Right forelimb (tissue), 1 donor: ENCODE results near the gene ADAD2.

Experiments used
- DNase-seq: peaks from one replicate; pipeline ENCODE4 v3.0.0-alpha.2; 2018

ADAD2 gene

DNA sequence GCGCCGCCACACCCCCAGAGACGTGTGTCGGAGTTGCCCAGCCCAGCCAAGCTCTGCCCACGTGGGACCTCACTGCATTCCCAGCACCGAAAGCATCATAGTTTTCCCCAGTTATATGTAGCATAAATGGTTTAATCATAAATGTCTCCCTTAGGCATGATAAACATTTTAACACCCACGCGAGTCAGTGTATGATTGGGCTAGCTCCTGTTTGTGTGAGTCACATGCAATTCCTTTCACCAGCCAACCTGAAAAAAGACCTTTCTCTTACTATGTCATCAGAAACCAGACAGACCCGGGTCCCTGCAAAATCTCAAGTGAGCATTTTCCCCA lies 13.2 kb upstream of the ADAD2 start:
- no peak for DNase-seq

DNA sequence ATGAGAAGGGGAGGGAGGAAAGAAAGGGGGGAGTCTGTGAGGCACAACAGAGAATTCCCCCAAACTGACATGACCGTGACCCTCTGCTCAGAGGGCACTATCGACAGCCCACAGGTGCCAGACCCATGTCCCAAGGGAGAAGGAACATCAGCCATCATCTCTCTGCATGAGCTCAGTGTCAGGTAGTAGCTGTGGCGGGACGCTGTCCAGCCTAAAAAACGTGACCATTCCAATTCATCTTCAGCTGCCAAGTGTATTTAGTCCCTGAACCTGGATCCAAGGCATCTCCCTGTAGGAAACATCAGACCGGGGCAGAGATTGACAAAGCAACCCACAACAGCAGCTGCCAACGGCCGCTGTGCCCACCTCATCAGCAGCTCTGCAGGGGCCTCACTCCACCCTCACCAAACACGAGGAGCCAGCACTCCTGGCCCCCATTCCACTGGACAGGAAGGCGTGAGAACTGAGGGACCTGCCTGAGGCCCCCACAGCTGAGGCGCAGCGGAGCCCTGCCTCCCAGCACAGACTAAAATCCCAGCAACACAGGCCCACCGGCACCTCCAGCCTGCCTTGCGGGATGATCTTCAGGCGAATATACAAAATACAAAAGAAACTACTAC lies 12.7 kb upstream of the ADAD2 start:
- DNase-seq = no peak

DNA sequence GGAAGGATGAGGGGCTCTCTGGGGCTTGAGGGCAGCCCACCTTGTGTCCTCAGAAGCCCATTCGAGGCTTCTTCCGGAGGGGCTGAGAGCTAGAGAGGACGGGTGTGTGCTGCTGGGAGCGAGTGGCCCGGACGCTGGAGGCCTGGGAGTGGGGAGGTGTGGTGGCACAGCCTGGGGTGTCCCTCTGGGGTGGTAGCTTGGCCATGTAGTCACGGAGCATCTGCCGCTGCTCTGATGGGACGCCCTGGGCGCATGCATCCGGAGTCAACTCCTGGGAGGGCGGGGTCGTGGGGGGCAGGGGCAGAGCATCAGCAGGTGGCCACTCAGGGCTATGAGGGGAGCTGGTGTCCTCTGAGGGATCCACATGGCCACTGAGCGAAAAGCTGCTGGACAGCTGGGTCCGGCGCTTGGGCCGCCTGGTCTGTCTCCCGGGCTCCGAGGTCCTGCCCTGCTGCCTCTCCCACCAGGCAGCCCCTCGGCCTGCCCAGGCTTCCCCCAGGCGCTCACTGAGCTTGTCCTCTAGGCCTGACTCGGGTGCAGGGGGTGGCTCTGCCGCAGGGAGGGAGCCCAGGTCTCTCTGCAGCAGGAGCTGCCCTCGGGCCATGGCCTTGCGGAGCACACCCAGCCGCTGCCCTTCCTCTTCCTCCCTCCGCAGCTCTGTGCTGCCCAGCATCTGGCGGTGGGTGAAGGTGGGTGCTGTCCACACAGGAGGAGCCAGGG lies 11.9 kb upstream of the ADAD2 start:
- DNase-seq = no peak

DNA sequence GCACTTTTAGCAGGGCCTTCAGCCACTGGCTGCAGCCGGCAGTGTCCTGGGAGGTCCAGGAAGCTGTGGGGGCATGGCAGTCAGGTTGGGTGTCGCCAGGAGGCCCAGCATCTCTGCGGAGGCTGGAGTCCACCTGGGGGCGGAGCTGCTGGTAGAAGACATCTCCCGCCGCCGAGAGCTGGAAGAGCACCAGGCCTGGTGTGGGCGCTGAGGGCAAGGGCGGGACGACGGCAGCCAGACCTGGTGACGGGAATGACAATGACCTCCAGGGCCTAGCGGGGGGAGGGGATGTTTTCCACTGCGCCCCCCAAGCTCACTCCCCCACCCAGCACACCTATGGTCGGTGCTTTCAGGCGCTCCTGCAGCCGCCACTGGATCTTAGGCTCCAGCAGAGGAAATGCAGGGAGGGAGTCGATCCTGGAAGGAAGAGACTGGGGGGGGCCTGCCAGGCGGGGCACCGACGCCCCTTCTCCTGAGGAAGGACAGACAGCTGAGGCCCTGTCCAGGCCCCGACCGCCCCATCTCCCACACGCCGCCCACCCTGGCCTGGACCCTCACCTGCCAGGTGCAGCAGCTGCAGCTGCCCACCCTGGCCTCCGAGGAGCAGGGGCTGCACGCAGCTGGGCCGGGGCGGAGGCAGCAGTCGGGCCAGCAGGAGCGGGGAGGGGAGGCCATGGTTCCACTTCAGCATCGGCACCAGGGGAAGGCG lies 11.2 kb upstream of the ADAD2 start:
- DNase-seq = no peak

DNA sequence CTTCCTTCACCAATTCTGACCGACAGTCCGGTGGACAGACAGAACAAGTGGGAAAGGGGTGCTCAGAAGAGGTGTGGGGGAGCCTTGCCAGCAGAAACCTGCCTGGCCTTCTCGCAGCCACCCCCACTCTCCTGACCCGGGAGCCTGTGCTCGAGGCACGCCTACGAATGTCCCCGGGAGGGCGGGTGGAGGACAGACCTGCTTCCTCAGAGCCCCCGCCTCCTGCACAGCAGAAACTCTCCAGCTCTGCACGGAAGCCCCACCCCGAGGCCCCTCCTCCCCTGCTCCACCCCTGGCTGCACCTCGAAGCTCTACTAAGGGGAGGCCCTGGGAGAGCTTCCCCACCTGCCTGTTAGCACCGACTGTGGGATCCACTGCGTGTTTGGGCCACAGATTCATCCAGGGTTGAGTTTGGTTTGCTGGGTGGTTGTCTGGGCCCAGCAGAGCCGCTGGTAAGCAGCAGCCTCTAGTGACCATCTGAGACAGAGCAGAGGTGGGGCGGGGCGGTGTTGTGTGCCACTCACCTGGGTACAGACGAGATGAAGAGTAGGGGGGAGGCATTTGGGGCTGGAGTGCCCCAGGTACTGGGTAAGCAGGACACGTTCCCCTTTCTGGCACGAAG lies 10.3 kb upstream of the ADAD2 start:
- no peak for DNase-seq

DNA sequence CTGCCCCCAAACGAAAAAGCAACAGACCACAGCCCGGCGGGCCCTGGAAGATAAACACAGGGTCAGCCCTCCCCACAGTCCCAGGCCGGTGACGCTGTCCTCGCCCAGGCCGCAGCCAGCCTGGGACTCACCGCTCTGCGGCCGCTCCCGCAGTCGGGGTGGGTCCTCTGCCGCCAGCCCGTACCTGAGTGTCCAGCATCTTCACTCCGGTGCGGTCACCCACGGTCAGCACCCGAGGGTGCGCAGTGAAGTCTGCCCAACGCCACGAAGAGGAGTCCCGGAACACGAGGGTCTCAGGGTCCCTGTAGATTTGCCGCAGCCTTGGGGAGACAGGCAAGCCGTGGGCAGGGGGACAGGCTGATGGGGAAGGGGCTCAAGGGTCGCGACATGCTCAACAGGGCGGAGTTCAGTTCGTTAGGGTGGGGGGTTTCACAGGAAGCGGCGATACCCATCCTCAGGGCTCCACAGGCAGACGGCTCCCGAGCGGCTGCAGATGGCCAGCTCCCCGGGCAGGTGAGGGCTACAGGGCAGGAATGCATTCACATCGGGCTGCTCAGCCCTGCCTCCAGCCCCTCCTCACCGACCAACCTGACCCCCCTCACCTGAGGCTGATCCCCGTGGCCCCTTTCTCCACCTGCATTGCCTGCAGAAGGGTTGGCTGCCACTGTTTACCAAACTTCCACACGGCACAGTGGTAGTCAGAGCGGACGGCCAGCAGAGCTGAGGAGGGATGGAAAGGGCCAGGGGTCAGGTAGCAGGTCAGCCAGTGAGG lies 9.6 kb upstream of the ADAD2 start:
- no peak for DNase-seq

DNA sequence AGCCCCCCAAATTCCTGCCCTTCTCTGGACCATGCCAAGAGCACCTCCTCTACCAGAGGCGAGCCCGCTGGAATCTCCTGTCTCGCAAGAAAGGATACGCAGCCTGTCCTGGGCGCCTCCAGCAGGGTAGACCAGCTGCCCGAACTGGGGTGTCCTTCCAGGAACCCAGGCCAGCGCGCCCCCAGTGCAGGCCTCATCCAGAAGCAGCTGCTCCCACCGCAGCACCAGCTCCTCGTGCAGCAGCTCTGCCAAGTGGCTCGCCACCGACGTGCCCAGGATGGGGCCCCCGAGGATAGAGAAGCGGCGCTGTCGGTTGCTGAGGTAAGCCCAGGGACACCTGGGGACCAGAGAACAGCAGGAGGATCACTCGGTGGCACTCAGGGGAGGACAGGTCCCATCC lies 8.9 kb upstream of the ADAD2 start:
- no peak for DNase-seq

DNA sequence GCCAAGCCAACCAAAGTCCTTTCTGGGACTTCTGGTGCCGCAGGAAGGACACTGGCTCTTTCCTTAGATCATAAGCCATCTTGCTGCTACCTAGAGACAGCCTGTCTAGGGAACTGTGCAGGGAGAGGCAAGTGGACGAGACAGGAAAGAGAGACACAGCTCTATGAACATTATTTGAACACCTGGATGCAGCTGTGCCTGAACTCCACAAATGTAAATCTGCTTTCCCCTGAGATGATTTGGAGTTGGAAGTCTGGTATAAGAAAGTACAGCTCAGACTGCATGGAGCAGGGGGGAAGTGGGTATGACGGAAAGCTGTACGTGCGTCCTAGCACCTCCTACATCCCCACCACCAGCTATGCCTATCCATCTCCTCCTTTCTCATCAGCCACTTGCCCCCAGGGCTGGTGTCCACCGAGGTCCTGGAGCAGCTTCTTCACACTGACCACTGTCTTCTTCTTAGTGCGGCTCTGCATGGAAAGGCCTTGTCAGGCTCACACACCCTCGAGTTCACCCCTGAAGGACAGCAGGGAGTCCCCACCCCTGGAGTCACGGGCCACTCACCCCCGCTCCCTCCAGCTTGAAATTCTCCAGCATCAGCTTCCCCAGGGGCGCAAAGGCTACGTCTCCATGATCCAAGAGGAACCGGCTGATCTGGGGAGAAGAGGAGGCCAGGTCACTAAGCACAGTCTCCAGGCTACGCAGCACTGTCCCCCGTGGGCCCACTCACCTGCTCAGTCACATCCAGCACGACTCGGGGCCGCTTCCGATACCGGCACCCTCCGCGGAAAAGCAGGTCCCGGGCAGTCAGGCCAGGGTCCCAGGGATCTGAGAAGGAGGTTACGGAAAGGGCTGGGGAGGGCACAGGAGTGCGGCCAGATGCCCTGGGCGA lies 8.0 kb upstream of the ADAD2 start:
- no peak for DNase-seq

DNA sequence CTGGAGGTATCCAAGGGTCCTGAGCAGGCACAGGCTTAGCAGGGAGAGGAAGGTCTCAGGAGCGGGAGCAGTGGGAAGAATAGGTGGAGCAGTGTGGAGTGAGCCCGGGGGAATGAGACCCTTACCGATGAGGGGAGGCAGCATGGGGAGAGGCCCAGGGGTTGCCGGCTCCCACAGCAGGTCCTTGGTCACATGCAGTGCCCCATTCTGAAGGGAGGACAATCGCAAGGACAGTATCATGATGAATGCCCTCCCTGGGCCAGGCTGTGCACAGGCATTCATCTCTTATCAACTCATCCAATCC lies 7.4 kb upstream of the ADAD2 start:
- no peak for DNase-seq

DNA sequence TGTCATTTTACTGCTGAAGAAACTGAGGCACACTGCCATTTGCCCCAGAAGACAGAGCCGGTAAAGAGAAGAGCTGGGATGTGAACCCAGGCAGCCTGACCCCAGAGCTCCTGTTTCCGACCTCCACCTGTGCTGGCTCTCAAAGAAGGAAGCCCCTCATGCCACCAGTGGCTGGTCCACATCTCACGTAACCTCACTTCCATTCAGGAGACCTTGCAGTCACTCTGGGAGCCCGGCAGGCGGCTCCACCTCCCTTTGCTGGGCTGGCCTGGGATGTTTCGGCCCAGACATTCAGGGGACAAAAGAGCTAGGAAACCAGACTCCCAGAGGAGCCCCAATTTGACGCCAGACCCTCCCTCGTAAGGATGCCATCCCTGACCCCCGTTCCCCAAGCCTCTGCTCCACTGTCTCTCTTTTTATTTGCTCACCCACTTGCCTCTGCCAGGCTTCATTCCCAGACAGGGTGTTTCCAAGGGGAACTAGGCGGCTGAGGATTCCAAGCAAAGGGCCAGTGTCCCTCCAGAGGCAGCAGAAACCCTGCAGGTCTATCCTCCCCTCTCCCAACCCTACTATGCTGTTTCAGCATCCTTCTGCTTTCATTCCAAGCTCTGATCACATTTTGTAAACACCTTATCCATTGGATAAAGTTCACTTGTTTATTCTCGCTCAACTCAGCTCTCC lies 6.9 kb upstream of the ADAD2 start:
- no peak for DNase-seq

DNA sequence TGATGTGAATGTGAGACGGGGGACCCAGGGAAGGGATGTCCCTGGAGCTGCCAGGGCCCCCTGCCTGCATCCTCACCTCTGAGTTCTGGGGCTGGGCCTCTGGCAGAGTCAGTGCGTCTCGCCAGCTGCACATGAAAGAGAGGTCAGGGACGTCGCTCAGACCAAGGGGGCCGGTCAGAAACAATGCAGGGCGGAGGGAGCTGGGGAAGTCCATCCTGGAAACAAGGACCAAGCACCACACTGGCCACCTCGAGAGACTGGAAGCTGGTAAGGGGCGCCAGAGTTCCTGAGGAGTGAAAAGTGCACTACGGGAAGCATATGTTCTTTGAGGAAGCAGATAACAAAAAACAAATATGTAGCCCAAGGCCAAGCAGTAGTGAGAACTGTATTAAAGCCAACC lies 6.2 kb upstream of the ADAD2 start:
- no peak for DNase-seq

DNA sequence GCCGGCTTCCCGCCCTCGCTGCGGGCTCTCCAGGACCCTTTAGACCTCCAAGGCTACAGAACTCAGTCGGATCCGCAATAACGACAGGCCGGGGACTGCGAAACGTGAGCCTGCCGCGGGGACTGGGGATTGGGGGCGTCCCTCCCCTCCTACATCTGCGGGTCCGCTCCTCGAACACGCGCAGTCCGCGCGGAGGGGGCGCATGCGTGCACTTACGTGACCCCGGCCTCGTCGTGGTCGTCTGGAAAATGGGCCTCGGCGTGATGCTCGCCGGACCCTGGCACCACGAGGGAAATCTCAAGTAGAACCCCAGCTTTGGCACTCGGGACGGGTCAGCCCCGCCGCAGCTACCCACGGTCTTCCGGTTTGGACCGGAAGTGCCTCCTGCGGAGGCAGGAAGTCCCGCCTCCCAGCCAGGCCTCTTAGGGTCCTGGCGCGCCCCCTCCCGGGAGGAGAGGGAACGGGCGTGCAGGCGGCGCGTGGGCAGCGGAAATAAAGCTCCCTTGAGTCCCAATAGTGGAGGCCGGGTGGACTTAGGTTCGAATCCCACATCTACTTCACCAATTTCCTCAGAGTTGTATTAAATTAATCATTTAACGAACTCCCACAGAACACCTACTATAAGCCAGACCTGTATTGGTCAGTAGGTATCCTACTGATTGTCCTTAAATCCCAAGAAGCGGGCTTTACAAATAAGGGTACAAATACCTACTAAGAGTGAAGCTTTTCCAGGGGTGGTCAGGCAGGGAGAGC lies 4.1 kb upstream of the ADAD2 start, which contains the start of gene TAF1C:
TSS of gene TAF1C (minus strand) at position 373 of the 753 bp plus-strand sequence. CDS start 2,069 bp downstream, outside the sequence.
- peak; percentile 93 for DNase-seq

DNA sequence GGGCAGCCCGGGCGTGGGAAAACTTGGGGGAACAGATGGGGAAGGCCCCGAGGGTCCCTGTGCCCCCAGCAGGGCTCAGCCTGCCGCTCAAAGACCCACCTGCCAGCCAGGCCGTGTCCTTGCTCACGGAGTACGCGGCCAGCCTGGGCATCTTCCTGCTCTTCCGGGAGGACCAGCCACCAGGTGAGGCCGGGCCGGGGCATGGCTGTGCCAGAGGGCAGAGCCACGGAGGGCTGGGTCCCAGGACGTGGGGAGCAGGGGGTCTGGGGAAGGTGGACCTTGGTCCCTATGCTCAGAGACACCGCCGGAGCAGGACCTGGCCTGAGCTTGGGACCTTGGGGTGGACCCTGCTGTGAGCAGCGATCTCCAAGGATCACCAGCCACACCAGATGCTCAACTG lies 509 bp downstream of the ADAD2 start:
- DNase-seq = no peak

DNA sequence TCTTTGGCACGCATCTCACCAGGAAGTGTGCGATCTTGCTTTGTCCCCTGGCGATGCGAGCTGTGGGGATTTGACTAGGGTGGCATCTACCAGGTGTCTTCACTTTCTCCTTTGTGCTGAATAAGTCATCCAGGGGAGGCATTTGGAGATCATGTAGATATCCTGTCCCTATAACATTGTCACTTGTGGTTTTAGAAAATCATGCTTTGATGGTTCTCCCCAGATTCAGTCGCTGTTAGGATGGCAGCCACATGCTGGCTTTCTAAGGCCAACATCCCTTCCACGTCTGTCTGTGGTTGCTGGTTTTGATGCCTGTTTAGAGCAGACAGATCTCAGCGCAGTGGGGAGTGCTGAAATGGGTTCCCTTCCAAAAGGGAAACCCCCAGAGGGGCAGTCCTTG lies 2.5 kb downstream of the ADAD2 start:
- no peak for DNase-seq

DNA sequence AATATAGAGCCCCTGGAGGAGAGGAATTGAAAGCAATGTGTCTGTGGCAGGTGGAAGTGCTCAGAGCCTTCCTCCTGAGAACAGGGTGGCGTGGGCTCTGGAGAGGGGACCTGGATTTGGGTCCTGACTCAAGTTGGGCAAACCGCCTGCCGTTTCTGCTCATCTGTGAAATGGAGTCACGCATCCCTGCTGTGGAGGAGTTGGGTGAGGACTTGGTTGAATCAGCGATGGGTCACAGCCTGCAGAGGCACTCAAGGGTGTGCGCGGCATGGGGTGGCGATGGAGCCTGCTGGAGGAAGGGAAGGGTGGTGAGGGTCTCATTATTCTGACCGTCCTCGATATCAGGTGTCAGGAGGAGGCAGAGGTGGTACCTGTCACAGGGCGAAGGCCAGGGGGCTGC lies 3.1 kb downstream of the ADAD2 start:
- no peak for DNase-seq

DNA sequence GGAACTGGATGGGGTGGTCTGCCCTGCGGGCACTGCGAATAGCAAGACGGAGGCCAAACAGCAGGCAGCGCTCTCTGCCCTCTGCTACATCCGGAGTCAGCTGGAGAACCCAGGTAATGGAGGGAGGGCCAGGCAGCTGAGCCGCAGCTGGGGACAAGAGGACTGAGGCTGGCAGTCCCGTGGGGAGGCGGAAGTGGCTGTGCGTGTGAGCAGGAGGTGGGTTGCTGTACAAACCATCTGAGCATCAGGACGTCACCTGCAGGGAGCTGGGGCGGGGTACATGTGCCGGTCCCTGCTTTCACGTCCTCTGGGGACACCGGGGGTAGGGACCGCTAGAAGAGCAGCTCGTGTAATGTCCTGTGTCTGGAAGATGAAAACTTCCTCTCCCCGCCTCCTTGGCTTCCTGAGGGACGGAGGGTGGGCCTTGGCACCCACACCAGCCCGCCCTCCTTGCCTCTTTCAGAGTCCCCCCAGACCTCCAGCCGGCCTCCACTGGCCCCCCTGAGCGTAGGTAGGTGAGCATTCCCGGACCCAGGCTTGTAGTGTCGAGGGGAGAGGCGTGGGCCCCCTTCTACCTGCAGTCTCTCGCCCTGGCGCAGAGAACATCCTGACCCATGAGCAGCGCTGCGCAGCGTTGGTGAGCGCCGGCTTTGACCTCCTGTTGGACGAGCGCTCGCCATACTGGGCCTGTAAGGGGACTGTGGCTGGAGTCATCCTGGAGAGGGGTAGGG lies 3.7 kb downstream of the ADAD2 start:
- no peak for DNase-seq

DNA sequence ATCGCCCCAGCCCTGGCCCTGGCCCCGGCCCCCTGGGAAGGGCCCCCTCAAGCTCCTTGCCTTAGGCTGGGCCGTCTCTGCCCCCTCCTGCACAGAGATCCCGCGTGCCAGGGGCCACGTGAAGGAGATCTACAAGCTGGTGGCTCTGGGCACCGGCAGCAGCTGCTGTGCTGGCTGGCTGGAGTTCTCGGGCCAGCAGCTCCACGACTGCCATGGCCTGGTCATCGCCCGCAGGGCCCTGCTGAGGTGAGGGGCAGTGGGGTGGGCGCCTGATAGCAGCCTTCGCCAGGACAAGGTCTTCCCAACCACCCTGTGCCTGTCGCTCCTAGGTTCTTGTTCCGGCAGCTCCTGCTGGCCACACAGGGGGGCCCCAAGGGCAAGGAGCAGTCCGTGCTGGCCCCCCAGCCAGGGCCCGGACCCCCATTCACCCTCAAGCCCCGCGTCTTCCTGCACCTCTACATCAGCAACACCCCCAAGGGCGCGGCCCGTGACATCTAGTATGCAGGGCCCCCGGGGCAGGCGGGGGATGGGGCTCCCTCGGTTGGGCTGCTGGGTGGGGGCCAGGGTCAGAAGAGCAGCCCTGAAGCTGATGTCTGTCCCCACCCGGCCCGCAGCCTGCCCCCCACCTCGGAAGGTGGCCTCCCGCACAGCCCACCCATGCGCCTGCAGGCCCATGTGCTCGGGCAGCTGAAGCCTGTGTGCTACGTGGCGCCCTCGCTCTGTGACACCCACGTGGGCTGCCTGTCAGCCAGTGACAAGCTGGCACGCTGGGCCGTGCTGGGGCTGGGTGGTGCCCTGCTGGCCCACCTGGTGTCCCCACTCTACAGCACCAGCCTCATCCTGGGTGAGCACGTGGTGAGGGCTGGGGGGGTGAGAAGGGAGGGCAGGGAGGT lies 4.5 kb downstream of the ADAD2 start:
- DNase-seq = no peak

DNA sequence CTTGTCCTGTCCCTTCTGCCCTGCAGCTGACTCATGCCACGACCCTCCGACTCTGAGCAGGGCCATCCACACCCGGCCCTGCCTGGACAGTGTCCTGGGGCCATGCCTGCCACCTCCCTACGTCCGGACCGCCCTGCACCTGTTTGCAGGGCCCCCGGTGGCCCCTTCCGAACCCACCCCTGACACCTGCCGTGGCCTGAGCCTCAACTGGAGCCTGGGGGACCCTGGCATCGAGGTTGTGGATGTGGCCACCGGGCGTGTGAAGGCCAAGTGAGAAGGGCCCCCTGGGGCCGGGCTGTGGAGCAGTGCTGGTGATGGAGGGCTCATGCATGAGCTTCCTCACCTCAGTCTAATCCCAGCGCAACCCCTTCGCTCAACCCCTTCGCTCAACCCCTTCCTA lies 5.1 kb downstream of the ADAD2 start:
- no peak for DNase-seq
